MM.1S (cell line): ENCODE results near the gene SYVN1.
"Not testable (repeated sequence)": the region's sequence is repeated elsewhere in the genome, so short reads cannot be mapped to it uniquely, and the experiment has no call there.

Experiments
- DNase-seq: peaks from one replicate; pipeline ENCODE4 v3.0.0-alpha.2; 2015
- H2AFZ ChIP-seq: fragments of 300-600 bp; sonication (generic); 2 replicates; pipeline ENCODE4 v1.6.0; 2016; ENCODE audit warnings: antibody characterized with exemption, low read length
- H3F3A ChIP-seq: fragments of 300-600 bp; sonication (generic); 2 replicates; pipeline ENCODE4 v1.6.1; 2016; ENCODE audit warnings: mild to moderate bottlenecking, antibody characterized with exemption, low read length, moderate library complexity, mixed read lengths; ENCODE audit not compliant: insufficient read depth
- H3K27ac ChIP-seq: fragments of 300-600 bp; sonication (generic); 2 replicates; pipeline ENCODE4 v1.5.1; 2016; ENCODE audit warnings: mild to moderate bottlenecking, low read length
- H3K27me3 ChIP-seq: fragments of 300-600 bp; sonication (generic); replicated peaks from 2 replicates; pipeline ENCODE4 v1.6.0; 2016; ENCODE audit warnings: low read length; ENCODE audit not compliant: insufficient read depth
- H3K36me3 ChIP-seq: fragments of 300-600 bp; sonication (generic); replicated peaks from 2 replicates; pipeline ENCODE4 v1.6.1; 2016; ENCODE audit warnings: mild to moderate bottlenecking, low read length, mixed read lengths; ENCODE audit not compliant: insufficient read depth
- H3K4me1 ChIP-seq: fragments of 300-600 bp; sonication (generic); 2 replicates; pipeline ENCODE4 v1.6.1; 2016; ENCODE audit warnings: low read length, mixed read lengths
- H3K4me2 ChIP-seq: fragments of 300-600 bp; sonication (generic); 2 replicates; pipeline ENCODE4 v1.6.0; 2016; ENCODE audit warnings: low read depth, low read length
- H3K4me3 ChIP-seq: fragments of 300-600 bp; sonication (generic); 2 replicates; pipeline ENCODE4 v1.5.1; 2016; ENCODE audit warnings: low read length, mixed read lengths
- H3K79me2 ChIP-seq: fragments of 300-600 bp; sonication (generic); 2 replicates; pipeline ENCODE4 v1.6.1; 2016; ENCODE audit warnings: mixed run types, low read length, mixed read lengths
- H3K9ac ChIP-seq: fragments of 300-600 bp; sonication (generic); 2 replicates; pipeline ENCODE4 v1.6.1; 2016; ENCODE audit warnings: low read length, mixed read lengths
- H3K9me2 ChIP-seq: fragments of 300-600 bp; sonication (generic); replicated peaks from 2 replicates; pipeline ENCODE4 v1.6.1; 2016; ENCODE audit warnings: mild to moderate bottlenecking, low read length, mixed read lengths; ENCODE audit not compliant: insufficient read depth
- H3K9me3 ChIP-seq: fragments of 300-600 bp; sonication (generic); replicated peaks from 2 replicates; pipeline ENCODE4 v1.6.1; 2016; ENCODE audit warnings: mild to moderate bottlenecking, low read length, mixed read lengths; ENCODE audit not compliant: insufficient read depth
- H4K20me1 ChIP-seq: fragments of 300-600 bp; sonication (generic); 2 replicates; pipeline ENCODE4 v1.6.1; 2016; ENCODE audit warnings: mild to moderate bottlenecking, low read length, moderate library complexity, mixed read lengths; ENCODE audit not compliant: insufficient read depth
- EZH2 ChIP-seq: fragments of 300-600 bp; sonication (generic); optimal IDR thresholded peaks from 2 replicates; pipeline ENCODE3; 2017; ENCODE audit warnings: low read depth, mild to moderate bottlenecking, antibody characterized with exemption, low read length, mixed read lengths
- EZH2phosphoT487 ChIP-seq: fragments of 300-600 bp; sonication (generic); IDR thresholded peaks from 2 replicates; pipeline ENCODE4 v1.6.1; 2018; ENCODE audit warnings: antibody characterized with exemption, low read length
- TF ChIP-seq, protein P1 (sequence below): fragments of 300-600 bp; sonication (generic); IDR thresholded peaks from 2 replicates; pipeline ENCODE4 v1.5.1; 2016; ENCODE audit warnings: antibody characterized with exemption, low read length, mixed read lengths

The SYVN1 gene

DNA sequence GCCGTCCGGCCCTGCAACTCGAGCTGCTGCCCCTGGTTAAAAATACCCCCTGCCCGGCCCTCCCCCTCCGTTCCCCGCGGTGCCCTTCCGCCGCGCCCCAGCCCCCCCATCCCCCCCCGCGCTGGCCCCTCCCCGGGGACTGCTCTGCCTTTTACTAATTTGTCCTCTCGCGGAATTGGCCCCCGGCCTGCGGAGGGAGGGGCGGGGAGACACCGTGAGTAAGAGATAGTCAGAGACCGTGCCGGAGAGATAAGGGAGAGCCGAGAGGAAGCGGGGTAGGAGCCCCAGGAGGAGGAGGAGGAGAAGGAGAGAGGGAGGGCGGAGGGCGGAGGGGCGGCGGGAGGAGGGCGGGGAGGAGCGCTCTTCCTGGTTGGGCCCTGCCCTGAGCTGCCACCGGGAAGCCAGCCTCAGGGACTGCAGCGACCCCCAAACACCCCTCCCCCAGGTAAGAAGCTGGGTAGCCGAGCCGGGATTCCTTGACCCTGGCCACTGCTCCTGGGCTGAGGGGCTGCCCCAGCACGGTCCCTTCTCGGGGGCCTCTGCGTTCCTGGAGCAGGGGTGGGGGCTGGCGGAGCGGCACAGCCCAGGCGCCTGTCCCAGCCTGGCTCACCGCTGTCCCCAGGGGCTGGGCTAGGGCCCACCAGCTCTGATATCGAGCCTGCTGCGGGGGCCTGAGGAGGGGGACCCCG lies 47.4 kb upstream of the SYVN1 start, which contains the start of gene CAPN1:
CAPN1 (plus strand) TSS at position 360 of the 689 bp plus-strand sequence. CDS start 774 bp downstream, outside the sequence.
- Histone ChIP-seq H3F3A (no peaks in the 10 kb centered on the region), H3K4me1 (0 out of 2 replicates have a peak, but pooled peaks cover 6% of the 10 kb centered on the region), H3K79me2 (peaks cover 26% of the 10 kb centered on the region), H3K4me2 (peak within 1 kb of the TSS; percentile 90), H3K9me3 (no peaks in the 10 kb centered on the region), H4K20me1 (no peaks in the 10 kb centered on the region), H2AFZ (peak within 1 kb of the TSS; percentile 87), H3K9me2 (no peaks in the 10 kb centered on the region), H3K36me3 (no peaks in the 10 kb centered on the region), H3K4me3 (peak within 1 kb of the TSS; percentile 97), H3K27me3 (no peaks in the 10 kb centered on the region), H3K27ac (peak within 1 kb of the TSS; percentile 16; the same call in 1 of the 2 replicates), H3K9ac (peak within 1 kb of the TSS; percentile 88)
- TF ChIP-seq EZH2phosphoT487 = no peak
- TF ChIP-seq, protein P1, sequence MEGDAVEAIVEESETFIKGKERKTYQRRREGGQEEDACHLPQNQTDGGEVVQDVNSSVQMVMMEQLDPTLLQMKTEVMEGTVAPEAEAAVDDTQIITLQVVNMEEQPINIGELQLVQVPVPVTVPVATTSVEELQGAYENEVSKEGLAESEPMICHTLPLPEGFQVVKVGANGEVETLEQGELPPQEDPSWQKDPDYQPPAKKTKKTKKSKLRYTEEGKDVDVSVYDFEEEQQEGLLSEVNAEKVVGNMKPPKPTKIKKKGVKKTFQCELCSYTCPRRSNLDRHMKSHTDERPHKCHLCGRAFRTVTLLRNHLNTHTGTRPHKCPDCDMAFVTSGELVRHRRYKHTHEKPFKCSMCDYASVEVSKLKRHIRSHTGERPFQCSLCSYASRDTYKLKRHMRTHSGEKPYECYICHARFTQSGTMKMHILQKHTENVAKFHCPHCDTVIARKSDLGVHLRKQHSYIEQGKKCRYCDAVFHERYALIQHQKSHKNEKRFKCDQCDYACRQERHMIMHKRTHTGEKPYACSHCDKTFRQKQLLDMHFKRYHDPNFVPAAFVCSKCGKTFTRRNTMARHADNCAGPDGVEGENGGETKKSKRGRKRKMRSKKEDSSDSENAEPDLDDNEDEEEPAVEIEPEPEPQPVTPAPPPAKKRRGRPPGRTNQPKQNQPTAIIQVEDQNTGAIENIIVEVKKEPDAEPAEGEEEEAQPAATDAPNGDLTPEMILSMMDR = no peak
- TF ChIP-seq EZH2 = no peak
- DNase-seq = peak; percentile 78

GRCh38 chr11:65180877-65181568 lies 46.7 kb upstream of the SYVN1 start:
- H3K27ac ChIP-seq = peak overlapping the region; percentile 16; the same call in 1 of the 2 replicates
- no peaks in the 10 kb centered on the region for H3K9me2 ChIP-seq
- H4K20me1 ChIP-seq = no peaks in the 10 kb centered on the region
- peaks cover 26% of the 10 kb centered on the region for H3K79me2 ChIP-seq
- H3K9me3 ChIP-seq = no peaks in the 10 kb centered on the region
- no peaks in the 10 kb centered on the region for H3F3A ChIP-seq
- peak; percentile 68 for DNase-seq
- TF ChIP-seq, protein P1 = peak; percentile 73
- no peak for TF ChIP-seq EZH2phosphoT487
- no peak for TF ChIP-seq EZH2
- H3K27me3 ChIP-seq = no peaks in the 10 kb centered on the region
- H3K9ac ChIP-seq = peak overlapping the region; percentile 62; the same call in 1 of the 2 replicates
- peak overlapping the region; percentile 97 for H3K4me3 ChIP-seq
- H2AFZ ChIP-seq = peak overlapping the region; percentile 87
- H3K4me1 ChIP-seq = 0 out of 2 replicates have a peak, but pooled peaks cover 6% of the 10 kb centered on the region
- H3K36me3 ChIP-seq = no peaks in the 10 kb centered on the region
- H3K4me2 ChIP-seq = peak overlapping the region; percentile 72

- not testable (repeated sequence) for DNase-seq
These were observed 40.3 kb upstream of the SYVN1 start for GRCh38 chr11:65174571-65175010.

More at GRCh38 chr11:65174571-65175010, 40.3 kb upstream of the SYVN1 start:
- H3K27ac ChIP-seq, H3K79me2 ChIP-seq, H3K9me3 ChIP-seq, H3K4me1 ChIP-seq, H2AFZ ChIP-seq, H3F3A ChIP-seq, H3K9ac ChIP-seq, H3K9me2 ChIP-seq, H3K4me3 ChIP-seq, H3K27me3 ChIP-seq, H3K36me3 ChIP-seq, H3K4me2 ChIP-seq, H4K20me1 ChIP-seq: not testable (repeated sequence)
